H9 (cell line): ENCODE results near the gene SP140L. TPM values are rescaled to one million over a fixed set of nuclear protein-coding genes. Genes with fewer than 3 reads are reported as not detected.

ENCODE experiments used
- DNase-seq: peaks from one replicate; pipeline ENCODE4 v3.0.0-alpha.2; 2017
- H2AFZ ChIP-seq: one replicate; pipeline ENCODE4 v1.6.1; 2013; ENCODE audit warnings: mild to moderate bottlenecking, low read length, control low read depth, moderate library complexity
- H2AK5ac ChIP-seq: 2 replicates; pipeline ENCODE4 v1.6.1; 2013; ENCODE audit warnings: low read length, control low read depth, mixed read lengths; ENCODE audit not compliant: insufficient read length
- H2BK120ac ChIP-seq: one replicate; pipeline ENCODE4 v1.6.1; 2013; ENCODE audit warnings: low read depth, mild to moderate bottlenecking, low read length, control low read depth, inconsistent platforms; ENCODE audit not compliant: poor library complexity, severe bottlenecking
- H2BK12ac ChIP-seq: 2 replicates; pipeline ENCODE4 v1.6.1; 2013; ENCODE audit warnings: low read length, control low read depth, mixed read lengths, low read depth; ENCODE audit not compliant: insufficient read length
- H2BK15ac ChIP-seq: 2 replicates; pipeline ENCODE4 v1.6.1; 2013; ENCODE audit warnings: low read depth, low read length, control low read depth
- H2BK20ac ChIP-seq: one replicate; pipeline ENCODE4 v1.6.1; 2013; ENCODE audit warnings: low read depth, mild to moderate bottlenecking, low read length, control low read depth, inconsistent platforms; ENCODE audit not compliant: poor library complexity, severe bottlenecking
- H2BK5ac ChIP-seq: 2 replicates; pipeline ENCODE4 v1.6.1; 2013; ENCODE audit warnings: low read length, control low read depth, mixed read lengths; ENCODE audit not compliant: insufficient read length
- H3K14ac ChIP-seq: 2 replicates; pipeline ENCODE4 v1.6.1; 2013; ENCODE audit warnings: low read length, control low read depth; ENCODE audit not compliant: insufficient read depth
- H3K18ac ChIP-seq: 2 replicates; pipeline ENCODE4 v1.6.1; 2013; ENCODE audit warnings: low read depth, mild to moderate bottlenecking, mixed read lengths, low read length, control low read depth; ENCODE audit not compliant: insufficient read length
- H3K23ac ChIP-seq: 2 replicates; pipeline ENCODE4 v1.6.1; 2013; ENCODE audit warnings: low read length, control low read depth, mixed read lengths, low read depth; ENCODE audit not compliant: insufficient read length
- H3K23me2 ChIP-seq: 2 replicates; pipeline ENCODE4 v1.6.1; 2013; ENCODE audit warnings: low read depth, mild to moderate bottlenecking, mixed read lengths, low read length, control low read depth; ENCODE audit not compliant: insufficient read length, poor library complexity, severe bottlenecking
- H3K27ac ChIP-seq: 2 replicates; pipeline ENCODE4 v1.5.1; 2013; ENCODE audit warnings: low read length, control low read depth, mixed read lengths, low read depth; ENCODE audit not compliant: insufficient read length
- H3K27me3 ChIP-seq: 2 replicates; pipeline ENCODE4 v1.6.1; 2013; ENCODE audit warnings: low read length, control low read depth, inconsistent platforms; ENCODE audit not compliant: insufficient read depth
- H3K4ac ChIP-seq: 2 replicates; pipeline ENCODE4 v1.6.1; 2013; ENCODE audit warnings: low read depth, mild to moderate bottlenecking, control low read depth, inconsistent platforms, low read length, moderate library complexity
- H3K4me1 ChIP-seq: 2 replicates; pipeline ENCODE4 v1.6.1; 2013; ENCODE audit warnings: low read length, control low read depth, inconsistent platforms; ENCODE audit not compliant: insufficient read depth
- H3K4me2 ChIP-seq: 2 replicates; pipeline ENCODE4 v1.6.1; 2013; ENCODE audit warnings: low read length, control low read depth, mixed read lengths; ENCODE audit not compliant: insufficient read length, insufficient read depth
- H3K56ac ChIP-seq: 2 replicates; pipeline ENCODE4 v1.6.1; 2013; ENCODE audit warnings: low read depth, mild to moderate bottlenecking, mixed read lengths, low read length, control low read depth; ENCODE audit not compliant: insufficient read length
- H3K79me1 ChIP-seq: 2 replicates; pipeline ENCODE4 v1.6.1; 2013; ENCODE audit warnings: low read depth, mild to moderate bottlenecking, moderate library complexity, low read length, control low read depth, inconsistent platforms; ENCODE audit not compliant: insufficient read depth, poor library complexity, severe bottlenecking
- H3K79me2 ChIP-seq: 2 replicates; pipeline ENCODE4 v1.6.1; 2013; ENCODE audit warnings: low read length, control low read depth, inconsistent platforms; ENCODE audit not compliant: insufficient read depth
- H3K9ac ChIP-seq: 2 replicates; pipeline ENCODE4 v1.6.1; 2013; ENCODE audit warnings: low read length, control low read depth, mixed read lengths; ENCODE audit not compliant: insufficient read length; ENCODE audit errors: extremely low read depth
- H3K9me3 ChIP-seq: one replicate; pipeline ENCODE4 v1.6.1; 2013; ENCODE audit warnings: low read depth, low read length, inconsistent platforms; ENCODE audit not compliant: control insufficient read depth
- H3T11ph ChIP-seq: one replicate; pipeline ENCODE4 v1.6.1; 2013; ENCODE audit warnings: mild to moderate bottlenecking, low read length, control low read depth, inconsistent platforms
- H4K20me1 ChIP-seq: one replicate; pipeline ENCODE4 v1.6.1; 2013; ENCODE audit not compliant: control insufficient read depth, insufficient read length, insufficient read depth
- H4K5ac ChIP-seq: 2 replicates; pipeline ENCODE4 v1.6.1; 2013; ENCODE audit warnings: low read depth, mild to moderate bottlenecking, mixed read lengths, low read length, control low read depth; ENCODE audit not compliant: insufficient read length
- H4K8ac ChIP-seq: replicated peaks from 2 replicates; pipeline ENCODE4 v1.6.1; 2013; ENCODE audit warnings: low read length, control low read depth, mixed read lengths, low read depth; ENCODE audit not compliant: insufficient read length
- H4K91ac ChIP-seq: 2 replicates; pipeline ENCODE4 v1.6.1; 2013; ENCODE audit warnings: low read depth, mild to moderate bottlenecking, moderate library complexity, mixed read lengths, low read length, control low read depth; ENCODE audit not compliant: insufficient read length
- H3K27ac Mint-ChIP-seq, 3 experiments: 2 replicates in 2 of 3; 3 replicates in 1 of 3; pipeline ENCODE4 v1.8.0; 2020 to 2021; ENCODE audit warnings: mixed read lengths in 3 of 3, mild to moderate bottlenecking in 1 of 3, moderate library complexity in 1 of 3
- H3K27me3 Mint-ChIP-seq: 2 replicates; pipeline ENCODE4 v1.8.0; 2021; ENCODE audit warnings: low read depth, mild to moderate bottlenecking, moderate library complexity, mixed read lengths
- H3K36me3 Mint-ChIP-seq, 3 experiments: 2 replicates in 2 of 3; 3 replicates in 1 of 3; pipeline ENCODE4 v1.8.0; 2020 to 2021; ENCODE audit warnings: low read depth in 3 of 3, mixed read lengths in 3 of 3; ENCODE audit not compliant: insufficient read depth in 1 of 3
- H3K4me1 Mint-ChIP-seq, 2 experiments: 2 replicates each; pipeline ENCODE4 v1.8.0; 2020; ENCODE audit warnings: mixed read lengths in 2 of 2
- H3K4me3 Mint-ChIP-seq, 2 experiments: 2 replicates in 1 of 2; 3 replicates in 1 of 2; pipeline ENCODE4 v1.8.0; 2020 to 2021; ENCODE audit warnings: mild to moderate bottlenecking in 2 of 2, mixed read lengths in 2 of 2, moderate library complexity in 1 of 2
- H3K9me3 Mint-ChIP-seq, 2 experiments: 2 replicates in 1 of 2; 3 replicates in 1 of 2; pipeline ENCODE4 v1.8.0; 2020; ENCODE audit warnings: mild to moderate bottlenecking in 2 of 2, mixed read lengths in 2 of 2, moderate library complexity in 1 of 2
- CTCF ChIP-seq: fragments of 200-600 bp; sonication (generic); conservative IDR thresholded peaks from 3 replicates; pipeline ENCODE4 v1.8.0; 2021; ENCODE audit warnings: antibody characterized with exemption, mild to moderate bottlenecking
- WGBS: extraction: QIAGEN DNeasy Blood & Tissue Kit; methylation state at CpG from one replicate; pipeline ENCODE4 v1.1.7; 2013; ENCODE audit warnings: missing lambda C conversion rate, low lambda C conversion rate, mixed read lengths; ENCODE audit not compliant: insufficient read length; ENCODE audit errors: extremely low coverage; 5-methylcytosine and 5-hydroxymethylcytosine counted together
- total RNA-seq: library from RNA; stranded (reverse); gene quantifications from 2 replicates; pipeline ENCODE4 v1.2.1, GENCODE V29; 2021

SP140L gene
- total RNA-seq, 1 experiment from 2014 or later = 1.3 TPM

GRCh38 chr2:230295192-230295591, 31.8 kb upstream of the SP140L start:
- Histone ChIP-seq H3K79me2 (no peaks in the 10 kb centered on the region), H3K27me3 (no peaks in the 10 kb centered on the region), H2BK12ac (no peak overlapping the region), H2AK5ac (no peak overlapping the region), H3T11ph (no peak overlapping the region), H3K4me1 (no peaks in the 10 kb centered on the region), H3K23me2 (no peaks in the 10 kb centered on the region), H3K14ac (no peak overlapping the region), H4K8ac (no peak overlapping the region), H3K23ac (no peak overlapping the region), H3K27ac (no peak overlapping the region), H3K9ac (no peak overlapping the region), H2BK15ac (no peak overlapping the region), H3K4me2 (no peak overlapping the region), H2BK20ac (no peak overlapping the region), H2BK5ac (no peak overlapping the region), H2BK120ac (no peak overlapping the region), H3K56ac (no peak overlapping the region), H4K20me1 (no peaks in the 10 kb centered on the region), H4K5ac (no peak overlapping the region), H4K91ac (no peak overlapping the region), H3K79me1 (no peaks in the 10 kb centered on the region), H3K18ac (no peak overlapping the region), H2AFZ (no peak overlapping the region), H3K4ac (no peak overlapping the region), H3K9me3 (no peaks in the 10 kb centered on the region)
- Mint-ChIP-seq H3K9me3 (peaks cover 9 to 10% of the 10 kb centered on the region in 2 experiments; a peak in 4 of 5 replicates), H3K27me3 (peaks cover 2% of the 10 kb centered on the region; the same call in 1 of the 2 replicates), H3K27ac (no peak overlapping the region), H3K4me1 (no peaks in the 10 kb centered on the region; a peak in 1 of 4 replicates), H3K36me3 (peaks cover 0 to 4% (median 0%) of the 10 kb centered on the region in 3 experiments; a peak in 1 of 7 replicates), H3K4me3 (no peak overlapping the region)
- no peak for DNase-seq
- TF ChIP-seq CTCF = no peak
- no CpG with 5 or more reads among the region's 6 CpGs for WGBS
